ACHN (cell line): ENCODE data around the gene ALOXE3.
A peak's percentile ranks its signal among the peaks of the same experiment; 100 is the strongest.
"Not testable (repeated sequence)": the region's sequence is repeated elsewhere in the genome, so short reads cannot be mapped to it uniquely, and the experiment has no call there.

ENCODE experiments used
- DNase-seq: peaks from one replicate; pipeline ENCODE4 v3.0.0-alpha.2; 2015
- in situ Hi-C: cut with HindIII; loops from 2 replicates; pipeline ENCODE4 v1.10.0; 2017; ENCODE audit warnings: low sequenced_read_pairs, low pct_ligation_motif_present, low pct_unique_long_range_greater_than_20kb

The ALOXE3 gene

DNA sequence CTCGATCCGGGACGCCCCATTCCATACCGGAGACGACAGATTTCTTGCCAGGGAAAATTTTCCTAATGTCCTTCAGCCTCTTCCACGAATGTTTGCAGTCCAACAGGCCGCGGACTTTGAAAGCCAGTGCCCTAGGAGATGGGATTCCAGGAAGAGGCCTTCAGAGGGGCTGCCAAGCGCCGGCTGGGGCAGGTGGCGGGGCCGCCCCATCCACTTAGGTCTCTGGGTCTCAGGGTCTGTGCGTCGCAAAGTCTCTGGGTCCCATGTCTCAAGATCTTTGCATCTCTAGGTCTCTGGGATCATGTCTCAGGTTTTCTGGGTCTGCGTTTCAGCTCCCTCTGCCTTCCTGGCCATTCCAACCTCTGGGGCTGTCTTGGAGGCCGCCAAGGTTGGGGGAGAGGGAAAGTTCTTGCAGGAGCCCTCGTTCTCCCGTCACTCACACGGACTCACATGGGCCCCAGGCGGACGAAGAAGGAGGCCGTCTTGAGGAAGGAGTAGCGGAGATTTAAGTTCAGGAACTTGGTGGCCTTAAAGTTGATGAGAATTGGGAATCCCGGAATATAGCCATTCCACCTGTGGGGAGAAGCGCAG lies 38.0 kb downstream of the ALOXE3 start:
- in situ Hi-C loops = no loop called here
- DNase-seq = no peak

DNA sequence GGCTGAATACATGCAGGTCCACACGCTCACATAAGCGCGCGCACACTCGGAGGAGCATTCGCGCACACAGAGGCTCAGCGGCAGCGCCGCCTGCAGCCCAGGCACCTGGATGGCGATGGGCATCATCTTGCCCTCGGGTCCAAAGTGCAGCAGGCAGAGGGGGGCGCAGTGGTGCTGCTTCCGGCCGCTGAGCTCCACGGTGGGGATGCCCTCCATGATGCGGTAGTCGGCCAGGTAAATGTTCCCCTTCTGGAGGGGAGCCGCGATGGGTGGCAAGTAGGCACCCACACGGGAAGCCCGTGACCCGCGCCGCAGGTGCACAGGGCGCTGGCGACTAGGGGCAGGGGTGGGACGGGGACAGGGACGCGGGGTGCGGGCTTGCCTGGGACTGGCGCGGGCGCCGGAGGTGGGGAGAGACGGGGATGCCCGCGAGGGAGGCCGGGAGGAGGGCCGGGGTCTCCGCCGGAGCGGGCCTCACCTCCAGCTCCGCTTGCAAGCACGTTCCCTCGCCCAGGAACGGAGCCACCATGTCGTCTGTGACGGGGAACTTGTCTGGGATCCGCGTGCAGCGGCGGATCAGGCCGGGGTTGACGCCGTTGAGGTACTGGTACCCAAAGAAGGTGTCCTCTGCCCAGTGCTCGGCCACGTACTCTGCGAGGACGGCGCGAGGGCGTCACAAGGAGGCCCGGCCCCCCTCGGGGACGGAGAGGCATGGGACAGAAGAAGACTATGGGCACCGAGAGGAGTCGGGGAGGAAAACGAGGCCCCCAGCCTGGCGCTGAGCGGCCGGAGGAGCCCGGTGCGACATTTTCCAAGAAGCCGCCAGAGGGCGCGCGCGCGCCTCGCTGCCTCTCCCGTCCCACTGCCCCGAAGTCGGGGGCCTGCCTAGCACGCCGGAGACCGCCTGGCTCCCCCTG lies 38.8 kb downstream of the ALOXE3 start:
- in situ Hi-C loops = no loop called here
- peak; percentile 84 for DNase-seq

DNA sequence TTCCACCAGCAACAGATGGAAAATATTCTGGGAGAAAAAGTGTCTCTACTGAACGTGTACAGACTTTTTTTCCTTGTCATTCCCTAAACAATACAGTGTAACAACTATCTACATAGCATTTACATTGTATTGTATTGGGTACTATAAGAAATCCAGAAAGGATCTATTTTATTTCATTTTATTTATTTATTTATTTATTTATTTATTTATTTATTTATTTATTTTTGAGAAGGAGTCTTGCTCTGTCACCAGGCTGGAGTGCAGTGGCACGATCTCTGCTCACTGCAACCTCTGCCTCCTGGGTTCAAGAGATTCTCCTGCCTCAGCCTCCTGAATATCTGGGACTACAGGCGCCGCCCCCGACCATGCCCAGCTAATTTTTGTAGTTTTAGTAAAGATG lies 40.4 kb downstream of the ALOXE3 start:
- DNase-seq, in situ Hi-C loops: not testable (repeated sequence)

DNA sequence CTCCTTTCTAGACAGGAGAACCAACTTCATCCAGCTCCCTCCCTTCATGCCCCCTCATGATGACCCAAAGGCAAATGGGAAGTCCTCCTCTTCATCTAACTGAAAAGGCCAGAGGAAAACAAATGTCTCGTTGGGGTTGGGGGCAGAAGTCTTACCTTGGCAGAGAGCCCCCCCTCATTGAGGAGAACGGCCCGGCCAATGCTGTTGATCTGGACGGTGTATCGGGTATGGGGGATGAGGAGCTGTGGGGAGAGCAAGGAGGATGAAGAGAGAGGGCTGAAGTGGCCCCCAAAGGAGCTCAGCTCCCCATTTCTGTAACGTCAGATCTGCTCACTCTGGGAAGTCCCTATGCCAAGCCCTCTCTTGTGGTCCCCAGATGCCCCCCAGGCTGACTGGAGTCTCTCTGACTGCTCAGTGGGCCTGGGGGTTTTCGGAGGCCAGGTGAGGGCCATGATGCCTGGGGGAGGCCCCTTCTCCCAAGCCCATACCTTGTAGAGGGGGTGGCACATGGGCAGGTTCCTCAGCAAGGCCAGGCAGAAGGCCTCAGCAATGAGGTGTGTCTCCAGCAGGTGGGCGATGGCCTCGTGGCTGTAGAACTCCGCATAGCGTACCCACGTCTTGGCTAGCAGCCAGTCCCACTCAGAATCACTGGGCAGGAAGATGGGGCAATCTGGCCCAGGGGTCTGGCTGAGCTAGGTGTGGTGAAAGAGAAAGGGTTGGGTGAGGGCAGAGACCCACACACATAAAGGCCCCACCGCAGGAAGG lies 41.6 kb downstream of the ALOXE3 start:
- DNase-seq = no peak
- in situ Hi-C loops = no loop called here

DNA sequence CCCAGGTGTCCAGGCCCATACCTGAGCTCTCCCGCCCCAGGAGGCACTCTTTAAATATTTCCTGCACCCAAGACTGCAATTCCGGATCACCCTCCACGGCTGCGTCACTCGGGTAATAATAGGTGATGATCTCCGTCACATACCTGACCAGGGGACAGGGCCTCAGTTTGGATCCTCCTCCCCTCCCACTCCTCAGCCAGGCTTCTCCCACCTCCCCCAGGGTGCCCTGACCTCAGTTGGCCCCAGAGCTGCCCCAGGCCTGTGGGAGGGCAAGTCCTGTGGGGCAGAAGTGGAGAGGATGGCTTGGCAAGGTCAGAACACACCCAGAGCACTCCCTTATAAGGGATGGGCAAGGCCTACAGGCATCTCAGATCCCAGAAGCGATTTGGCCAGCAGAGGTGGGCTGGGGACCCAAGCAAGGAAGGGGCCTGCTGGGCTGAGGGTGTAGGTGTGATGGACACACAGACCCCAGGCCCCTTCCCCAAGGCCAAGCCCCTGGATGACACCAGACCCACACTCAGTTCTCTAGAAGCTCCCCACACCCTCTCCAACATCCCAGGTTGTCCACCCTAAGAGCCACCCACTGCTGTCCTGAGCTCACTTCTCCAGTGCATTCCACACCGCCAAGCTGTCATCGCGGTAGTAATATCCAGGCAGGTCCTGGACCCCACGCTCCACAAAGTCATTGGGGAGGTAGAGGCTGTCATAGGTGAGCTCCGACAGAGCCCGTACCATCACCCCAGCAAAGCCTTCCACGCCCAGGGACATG lies 42.6 kb downstream of the ALOXE3 start:
- DNase-seq = no peak
- in situ Hi-C loops = no loop called here

DNA sequence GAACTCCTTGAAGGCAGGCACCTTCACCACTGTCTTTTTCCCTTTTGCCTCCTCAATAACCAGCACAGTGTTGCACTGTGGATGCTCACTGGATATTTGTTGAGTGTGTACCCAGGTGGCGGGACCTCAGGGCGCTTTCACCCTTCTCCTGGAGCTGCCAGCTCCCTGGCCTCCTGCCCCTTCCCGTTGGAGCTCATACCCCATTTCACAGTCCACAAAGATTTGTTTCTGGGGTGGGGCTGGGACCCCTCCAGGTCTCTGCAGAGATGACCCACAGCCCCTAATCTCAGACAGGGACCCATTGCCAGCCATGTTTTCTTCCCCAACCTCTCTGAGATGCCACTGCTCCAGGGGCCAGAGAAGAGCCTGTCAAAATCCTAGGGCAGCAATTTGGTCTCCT lies 43.2 kb downstream of the ALOXE3 start:
- in situ Hi-C loops = no loop called here
- no peak for DNase-seq

DNA sequence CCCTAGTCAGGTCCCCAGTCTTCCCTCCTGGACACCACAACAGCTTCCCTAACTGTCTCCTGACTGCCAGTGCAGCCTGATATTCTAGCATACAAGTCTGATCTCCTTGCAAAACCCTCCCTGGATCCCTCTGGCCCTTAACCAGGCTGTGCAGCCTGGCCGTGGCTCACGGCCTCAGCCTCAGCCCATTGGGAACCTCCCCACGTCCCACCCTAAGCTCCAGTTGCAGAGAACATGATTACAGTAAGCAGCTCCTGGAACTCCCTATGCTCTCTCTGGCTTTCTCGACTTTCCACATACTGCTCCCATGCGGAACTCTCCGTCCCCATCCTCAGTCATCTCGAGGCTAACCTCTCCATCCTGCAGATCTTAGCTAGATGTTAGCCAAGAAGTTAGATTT lies 43.8 kb downstream of the ALOXE3 start:
- no peak for DNase-seq
- in situ Hi-C loops = no loop called here

DNA sequence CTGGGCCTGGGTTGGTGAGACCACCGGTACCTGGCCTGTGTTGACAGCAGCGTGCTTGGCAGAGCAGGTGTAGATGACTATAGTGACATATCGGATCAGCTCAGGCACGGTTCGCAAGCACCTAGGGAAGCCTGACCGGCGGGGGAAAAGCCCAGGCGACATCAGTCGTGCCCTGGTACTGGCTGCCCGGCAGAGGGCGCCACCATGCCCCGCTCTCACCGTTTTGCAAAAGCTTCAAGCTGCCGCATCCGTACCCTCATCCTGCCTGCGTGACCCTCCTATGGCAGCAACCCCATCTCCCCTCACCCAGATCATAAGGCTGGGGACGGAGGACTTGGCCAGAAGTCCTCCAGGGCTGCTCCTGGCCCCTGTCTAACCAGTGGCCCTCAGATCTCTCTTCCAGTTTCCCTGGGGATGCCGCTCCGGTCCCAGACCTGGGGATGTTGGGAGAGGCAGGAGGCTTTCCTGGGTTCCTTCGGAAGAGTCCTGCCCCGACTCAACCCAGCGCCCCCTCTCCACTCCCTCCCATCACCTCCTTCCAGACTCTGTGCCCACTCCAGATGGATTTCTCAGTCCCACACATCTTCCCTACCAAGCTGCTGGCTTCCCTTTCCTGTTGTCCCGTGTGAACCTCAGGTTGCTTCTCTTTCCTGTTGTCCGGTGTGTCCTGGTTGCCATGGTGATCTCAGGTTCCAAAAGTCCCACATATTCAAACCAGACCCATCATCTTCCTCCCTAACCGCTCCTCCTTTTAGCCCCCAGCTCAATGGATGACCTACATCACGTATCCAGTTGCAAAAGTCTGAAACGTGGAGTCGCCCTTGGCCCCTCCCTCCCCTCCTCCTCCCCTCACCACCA lies 44.5 kb downstream of the ALOXE3 start:
- DNase-seq = peak; percentile 68
- in situ Hi-C loops = no loop called here

DNA sequence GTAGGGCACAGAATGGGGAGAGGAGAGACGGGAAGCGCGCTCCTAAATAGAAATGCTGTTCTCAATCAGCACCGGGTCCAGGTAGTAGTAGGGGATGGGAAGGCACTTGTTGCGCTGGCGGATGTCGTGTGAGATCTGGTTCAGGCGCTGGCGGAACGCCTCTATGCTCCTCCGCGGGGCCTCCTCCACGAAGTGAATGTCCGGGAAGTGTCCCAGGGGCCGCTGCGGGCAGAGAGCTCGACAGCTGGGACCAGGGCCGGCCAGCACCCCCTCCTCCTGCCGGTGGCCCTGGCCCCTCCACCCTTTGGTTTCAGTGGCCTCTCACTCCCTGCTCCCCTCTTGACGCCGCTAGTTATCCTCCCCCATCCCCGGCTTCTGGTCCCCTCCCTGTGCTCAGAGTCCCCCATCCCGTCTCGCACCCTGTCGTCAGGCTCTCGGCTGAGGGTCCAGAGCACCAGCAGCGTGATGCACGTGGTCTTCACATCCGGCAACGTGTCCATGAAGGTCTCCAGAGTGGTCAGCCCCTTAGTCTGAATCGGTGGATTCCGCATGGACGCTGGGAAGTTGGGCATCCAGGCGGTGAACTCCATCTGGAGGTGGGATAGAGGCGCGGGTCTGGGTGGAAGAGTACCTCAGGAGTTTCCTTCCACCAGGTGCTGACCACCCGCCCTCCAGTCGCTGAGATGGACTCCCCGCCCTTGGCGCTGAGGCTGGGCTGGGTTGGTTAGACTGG lies 45.4 kb downstream of the ALOXE3 start:
- DNase-seq = no peak
- in situ Hi-C loops = no loop called here

DNA sequence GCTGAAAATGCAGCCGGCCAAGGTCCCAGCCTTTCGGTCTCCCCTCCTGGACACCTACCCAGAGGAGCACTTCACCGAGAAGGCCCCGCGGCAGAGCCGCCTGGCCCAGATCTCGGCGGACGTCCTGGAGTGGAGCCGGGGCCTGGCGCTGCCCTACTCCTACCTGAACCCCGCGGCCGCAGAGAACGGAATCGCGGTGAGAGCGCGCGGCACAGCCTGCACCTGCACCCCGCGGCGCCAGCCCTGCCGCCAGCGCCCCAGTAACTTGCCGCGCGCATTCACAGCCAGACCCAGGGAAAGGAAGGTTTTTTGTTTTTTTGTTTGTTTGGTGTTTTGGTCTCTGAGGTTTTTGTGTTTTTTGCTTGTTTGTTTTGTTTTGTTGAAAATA lies 46.0 kb downstream of the ALOXE3 start:
- in situ Hi-C loops = no loop called here
- no peak for DNase-seq

DNA sequence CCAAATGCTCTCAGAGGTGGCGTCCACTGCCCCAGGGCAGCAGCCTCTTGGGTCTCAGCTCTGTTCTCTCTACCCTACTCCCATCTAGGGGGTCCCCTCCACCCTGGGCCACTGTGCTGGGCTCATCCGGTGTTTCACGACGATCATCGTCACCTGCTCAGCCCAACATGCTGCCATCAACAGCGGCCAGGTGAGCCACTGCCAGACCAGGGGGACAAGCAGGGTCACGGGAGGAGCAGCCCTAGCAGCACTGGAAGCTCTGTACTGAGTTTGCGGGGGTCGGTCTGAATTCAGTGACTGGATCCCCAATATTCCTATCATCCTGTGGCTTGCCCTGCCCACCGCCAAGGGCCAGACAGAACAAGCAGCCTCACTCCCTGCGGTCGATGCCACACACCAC lies 46.8 kb downstream of the ALOXE3 start:
- no peak for DNase-seq
- in situ Hi-C loops = no loop called here

DNA sequence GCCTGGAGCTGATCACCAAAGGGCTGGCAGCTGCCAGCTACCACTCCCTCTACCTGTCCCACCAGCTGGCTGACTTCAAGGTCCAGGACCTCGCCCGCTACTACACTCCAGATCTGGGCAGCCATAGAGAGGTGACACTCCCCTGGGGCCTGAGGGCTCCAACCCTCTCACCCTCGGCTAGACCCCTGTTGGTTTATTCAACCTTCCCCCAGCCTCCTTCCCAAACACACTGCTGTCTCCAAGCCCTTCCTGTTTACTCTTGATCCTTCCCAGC lies 48.8 kb downstream of the ALOXE3 start:
- in situ Hi-C loops = no loop called here
- no peak for DNase-seq

DNA sequence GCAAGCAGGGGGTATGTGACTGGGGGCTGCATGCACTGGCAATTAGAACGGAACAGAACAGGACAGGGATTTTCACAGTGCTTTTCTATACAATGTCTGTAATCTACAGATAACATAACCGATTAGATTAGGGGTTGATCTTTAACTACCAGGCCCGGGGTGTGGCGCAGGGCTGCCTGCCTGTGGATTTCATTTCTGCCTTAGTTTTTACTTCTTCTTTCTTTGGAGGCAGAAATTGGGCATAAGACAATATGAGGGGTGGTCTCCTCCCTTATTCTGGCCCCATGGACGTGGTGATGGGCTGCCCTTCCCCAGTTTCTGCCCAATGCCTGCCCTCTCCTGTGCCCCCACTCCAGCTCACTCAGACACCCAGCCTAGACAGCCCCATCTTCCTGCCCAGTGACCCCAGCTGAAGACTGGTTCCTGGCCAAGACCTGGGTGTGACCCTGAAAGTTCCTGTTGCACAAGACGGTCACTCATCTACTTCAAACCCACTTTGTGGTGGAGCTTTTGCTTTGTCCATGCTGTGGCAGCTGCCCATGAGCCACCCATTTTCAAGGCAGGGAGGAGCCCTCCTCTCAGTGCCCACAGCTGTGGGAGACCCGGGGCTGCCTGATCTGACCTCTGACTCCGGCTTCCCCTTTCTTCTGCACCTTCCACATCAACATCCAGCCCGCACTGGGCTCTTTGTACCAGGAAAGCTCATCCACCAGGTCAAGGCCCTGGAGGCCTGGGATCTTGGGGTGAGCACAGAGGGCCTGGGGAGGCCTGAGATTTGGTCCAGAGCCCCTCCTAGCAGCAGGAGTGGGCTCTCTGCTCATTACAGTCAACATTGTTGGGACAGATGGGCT lies 49.4 kb downstream of the ALOXE3 start:
- in situ Hi-C loops = no loop called here
- DNase-seq = no peak

DNA sequence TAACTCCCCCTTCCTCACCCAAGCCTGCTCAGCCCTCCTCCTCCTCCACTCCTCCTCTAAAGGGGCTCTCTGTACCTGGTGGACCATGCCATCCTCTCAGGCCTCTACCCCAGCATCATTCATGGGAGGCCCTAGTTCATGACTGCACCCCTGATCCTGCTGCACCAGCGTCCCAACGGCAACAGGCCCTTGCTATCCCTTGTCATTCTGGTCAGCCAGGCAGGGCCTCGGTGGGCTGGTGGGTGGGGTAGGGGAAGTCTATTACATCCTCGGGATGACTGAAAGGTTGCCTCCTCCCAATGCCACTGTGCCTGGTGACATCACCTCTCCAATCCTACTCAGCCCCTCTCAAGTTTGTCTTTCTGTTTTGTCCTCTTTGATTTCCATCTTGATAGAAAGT lies 50.5 kb downstream of the ALOXE3 start:
- in situ Hi-C loops = no loop called here
- no peak for DNase-seq

DNA sequence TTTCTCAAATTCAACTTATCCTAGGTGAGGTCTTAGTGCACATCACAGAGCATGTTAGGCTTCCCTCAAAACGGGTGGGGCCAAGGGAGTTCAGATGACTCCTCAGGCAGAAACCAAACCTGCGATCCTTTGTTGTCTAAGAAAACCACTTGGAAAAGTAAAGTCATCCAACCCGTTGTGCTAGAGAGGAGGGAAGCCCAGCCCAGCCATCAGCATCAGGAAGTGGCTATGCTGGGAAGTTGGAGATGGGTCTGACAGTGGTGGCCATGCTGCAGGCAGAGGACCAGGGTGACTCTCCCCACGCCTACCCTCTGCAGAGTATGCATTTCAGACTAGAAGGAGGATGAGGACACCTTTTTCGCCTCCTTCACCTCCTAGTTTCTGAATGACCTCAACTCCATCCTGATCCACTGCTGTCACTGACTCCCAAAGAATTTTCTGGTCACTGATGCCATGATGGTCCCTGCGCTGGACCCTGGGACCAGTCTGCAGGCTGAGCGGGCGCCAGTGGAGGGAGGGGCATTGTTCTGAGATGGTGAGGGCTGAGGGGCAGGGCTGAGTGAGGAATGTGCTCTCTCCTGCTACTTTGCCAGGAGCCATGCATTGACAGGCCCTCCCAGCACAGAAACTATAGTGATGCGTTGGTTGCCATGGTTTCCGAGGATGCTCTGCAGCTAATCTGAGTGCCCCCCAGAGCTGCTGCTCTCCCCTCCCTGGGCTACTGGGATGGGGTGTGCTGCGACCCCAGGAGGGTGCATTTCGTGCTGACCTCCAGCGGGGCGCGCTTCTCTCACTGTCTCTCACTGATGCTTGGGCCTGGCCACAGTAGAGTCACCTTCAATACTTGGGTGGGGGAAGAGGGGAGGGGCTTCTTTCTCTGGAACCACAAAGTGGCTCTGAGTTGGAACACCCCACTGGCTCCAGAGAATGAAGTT lies 51.2 kb downstream of the ALOXE3 start:
- in situ Hi-C loops = no loop called here
- no peak for DNase-seq

DNA sequence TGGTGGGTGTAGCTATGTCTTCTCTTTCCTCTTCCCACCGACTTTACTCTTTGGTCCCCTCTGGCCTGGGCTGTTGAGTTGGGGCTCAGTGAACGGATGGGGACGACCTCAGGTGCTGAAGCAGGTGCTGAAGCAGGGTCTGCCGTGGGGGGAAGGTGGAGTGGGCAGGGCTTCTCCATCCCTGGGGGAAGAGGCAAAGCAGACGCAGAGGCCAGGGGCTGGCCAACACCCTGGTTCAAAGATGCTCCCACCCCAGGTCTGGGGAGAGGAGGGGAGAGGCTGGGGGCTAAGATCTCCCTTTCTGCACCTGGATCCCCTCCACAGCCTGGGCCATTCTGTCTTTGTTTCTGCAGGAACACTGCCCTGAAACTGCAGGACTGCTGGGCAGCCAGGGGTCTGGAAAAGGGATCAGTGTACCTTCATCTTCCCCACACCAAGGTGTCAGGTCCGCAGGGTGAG lies 53.7 kb downstream of the ALOXE3 start:
- no peak for DNase-seq
- in situ Hi-C loops = no loop called here
